ENCODE data around the gene HECW1.

DNA sequence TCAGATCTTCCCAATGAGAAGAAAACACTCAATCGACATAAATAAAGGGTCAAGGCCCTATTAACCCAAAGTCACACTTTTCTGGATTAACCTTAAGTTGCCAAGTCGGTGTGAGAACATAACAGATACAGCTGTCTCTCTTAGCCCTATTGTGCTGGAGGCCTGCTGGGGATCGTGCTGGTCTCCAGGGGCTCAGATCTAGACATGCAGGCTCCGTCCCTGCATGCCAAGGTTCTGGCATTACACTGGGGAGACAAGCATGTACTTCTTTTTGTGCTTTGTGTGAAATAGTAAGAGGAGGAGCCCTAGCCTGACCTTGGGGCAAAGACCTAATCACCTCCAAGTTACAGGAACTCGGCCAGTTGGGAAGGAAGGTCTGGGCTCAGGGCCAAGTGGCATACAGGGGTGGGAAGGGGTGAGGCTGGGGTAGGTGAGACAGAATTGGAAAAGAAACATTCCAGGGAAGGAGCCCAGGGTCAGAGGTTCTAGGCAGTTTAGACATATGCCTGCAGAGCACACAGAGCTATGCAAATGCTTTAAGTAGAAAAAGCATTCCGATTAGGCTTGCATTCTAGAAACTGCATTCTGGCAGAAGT, 216.4 kb downstream of the HECW1 start:
- no peak for TF ChIP-seq CTCF (IDR thresholded peaks at IDR 0.05)
- no peak for TF ChIP-seq EZH2 (IDR thresholded peaks at IDR 0.05; ENCODE audit: borderline replicate concordance, insufficient read depth, low read depth, low read length, poor library complexity, severe bottlenecking)

All from B cell (primary cell).